ENCODE measurements around the gene RNF146. TPM values are rescaled to one million over a fixed set of nuclear protein-coding genes. Genes with fewer than 3 reads are reported as not detected.
"Not testable (repeated sequence)": the region's sequence is repeated elsewhere in the genome, so short reads cannot be mapped to it uniquely, and the experiment has no call there.

RNF146 gene
- total RNA-seq, 1 donor from 2014 or later, result 45.5 TPM

GRCh38 chr6:127305741-127306140, 39.1 kb downstream of the RNF146 start:
- Mint-ChIP-seq H3K4me1 (peaks cover 7% of the 10 kb centered on the region), H3K27ac (no peak overlapping the region), H3K4me3 (no peak overlapping the region), H3K36me3 (peaks cover 58% of the 10 kb centered on the region), H3K27me3 (ENCODE audit: low read depth) (no peaks in the 10 kb centered on the region), H3K9me3 (peaks cover 52% of the 10 kb centered on the region)
- DNase-seq (ENCODE audit: low spot score in 2 of 2, unreplicated experiment in 2 of 2), result no peak
- TF ChIP-seq CTCF (IDR thresholded peaks at IDR 0.05; ENCODE audit: unreplicated experiment), result no peak

DNA sequence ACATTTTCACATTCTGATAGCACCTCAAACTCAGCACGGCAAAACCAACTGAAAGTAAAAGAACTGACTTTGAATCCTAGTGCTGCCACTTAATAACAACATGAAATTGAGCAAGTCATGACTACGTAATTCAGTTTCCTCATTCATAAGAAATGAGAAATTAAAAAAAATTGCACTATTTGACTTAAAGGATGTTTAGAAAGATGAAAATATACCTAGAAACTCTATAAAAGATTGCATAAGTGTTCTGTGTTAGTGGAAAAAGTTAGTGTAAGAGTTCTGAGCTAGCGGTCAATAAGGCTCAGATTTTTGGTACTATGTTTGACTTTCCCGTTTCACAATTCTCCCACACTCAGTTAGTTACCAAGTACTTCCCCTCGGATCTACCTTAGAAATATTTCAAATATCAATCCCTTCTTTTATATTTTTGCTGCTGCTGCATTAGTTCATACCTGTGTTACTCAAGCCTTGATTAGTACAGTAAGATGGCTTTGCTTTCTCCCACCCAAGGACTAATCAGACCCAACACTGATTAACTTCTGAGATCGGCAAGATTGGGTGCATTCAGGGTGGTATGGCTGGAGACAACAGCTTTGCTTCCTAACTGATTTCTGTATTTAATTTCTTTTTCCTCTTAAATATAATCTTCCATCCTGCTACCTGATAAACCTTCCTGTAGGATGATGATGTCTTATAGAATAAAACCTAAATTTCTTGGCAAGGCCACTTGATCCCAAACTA, 50.9 kb downstream of the RNF146 start:
- Mint-ChIP-seq H3K9me3 (no peaks in the 10 kb centered on the region), H3K36me3 (peaks cover 11% of the 10 kb centered on the region), H3K4me3 (no peak overlapping the region), H3K27me3 (ENCODE audit: low read depth) (no peaks in the 10 kb centered on the region), H3K4me1 (no peaks in the 10 kb centered on the region), H3K27ac (no peak overlapping the region)
- DNase-seq (ENCODE audit: low spot score in 2 of 2, unreplicated experiment in 2 of 2), result no peak
- TF ChIP-seq CTCF (IDR thresholded peaks at IDR 0.05; ENCODE audit: unreplicated experiment), result no peak

DNA sequence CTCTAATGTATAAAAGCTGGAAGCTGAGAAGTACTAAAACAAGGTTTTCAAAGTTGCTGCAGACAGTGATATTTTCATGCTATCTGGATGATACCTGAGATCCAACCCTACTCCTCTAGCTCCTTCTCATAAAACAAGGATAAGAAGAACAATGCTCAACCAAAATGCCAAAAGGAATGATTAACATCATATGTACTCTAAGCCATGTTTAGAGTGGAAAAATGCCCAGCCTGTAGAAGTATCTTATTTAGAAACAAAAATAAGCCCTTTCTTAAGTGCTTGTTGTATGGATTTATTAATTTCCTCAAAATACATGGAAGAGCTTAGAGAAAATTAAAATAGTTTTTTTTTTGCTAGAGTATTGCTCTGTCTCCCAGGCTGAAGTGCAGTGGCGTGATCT, 53.0 kb downstream of the RNF146 start:
- no peak for DNase-seq (ENCODE audit: low spot score in 2 of 2, unreplicated experiment in 2 of 2)
- Mint-ChIP-seq H3K27me3 (ENCODE audit: low read depth) (no peaks in the 10 kb centered on the region), H3K4me1 (no peaks in the 10 kb centered on the region), H3K36me3 (peaks cover 5% of the 10 kb centered on the region), H3K9me3 (no peaks in the 10 kb centered on the region), H3K4me3 (no peak overlapping the region), H3K27ac (no peak overlapping the region)
- TF ChIP-seq CTCF (IDR thresholded peaks at IDR 0.05; ENCODE audit: unreplicated experiment), result no peak

- no peaks in the 10 kb centered on the region for H3K9me3 Mint-ChIP-seq
- H3K4me1 Mint-ChIP-seq, result no peaks in the 10 kb centered on the region
- peaks cover 18% of the 10 kb centered on the region for H3K36me3 Mint-ChIP-seq
- no peak overlapping the region for H3K4me3 Mint-ChIP-seq
- no peak for DNase-seq (ENCODE audit: low spot score in 2 of 2, unreplicated experiment in 2 of 2)
- TF ChIP-seq CTCF (IDR thresholded peaks at IDR 0.05; ENCODE audit: unreplicated experiment), result no peak
- H3K27me3 Mint-ChIP-seq (ENCODE audit: low read depth), result no peaks in the 10 kb centered on the region
- H3K27ac Mint-ChIP-seq, result no peak overlapping the region
These were observed 61.5 kb downstream of the RNF146 start for GRCh38 chr6:127328043-127328609.

DNA sequence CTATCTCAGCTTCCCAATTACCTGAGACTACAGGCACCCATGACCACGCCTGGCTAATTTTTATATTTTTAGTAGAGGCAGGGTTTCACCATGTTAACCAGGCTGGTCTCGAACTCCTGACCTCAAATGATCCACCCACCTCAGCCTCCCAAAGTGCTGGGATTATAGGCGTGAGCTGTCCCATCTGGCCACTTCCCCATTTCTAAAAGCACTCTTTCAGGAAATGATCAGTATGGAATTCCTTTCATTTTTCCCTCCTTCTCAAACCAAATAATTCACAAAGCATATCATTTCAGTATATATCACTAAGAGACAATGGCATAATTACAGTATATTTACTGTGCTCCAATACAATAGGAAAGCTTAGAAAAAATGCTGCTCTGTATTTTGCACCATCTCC, 64.6 kb downstream of the RNF146 start:
- not testable (repeated sequence) for H3K36me3 Mint-ChIP-seq; H3K4me1 Mint-ChIP-seq; H3K9me3 Mint-ChIP-seq; H3K27me3 Mint-ChIP-seq (ENCODE audit: low read depth); H3K27ac Mint-ChIP-seq; H3K4me3 Mint-ChIP-seq; DNase-seq (ENCODE audit: low spot score in 2 of 2, unreplicated experiment in 2 of 2)

- DNase-seq (ENCODE audit: low spot score in 2 of 2, unreplicated experiment in 2 of 2), result no peak
- H3K27me3 Mint-ChIP-seq (ENCODE audit: low read depth), result no peaks in the 10 kb centered on the region
- no peak overlapping the region for H3K27ac Mint-ChIP-seq
- H3K9me3 Mint-ChIP-seq, result no peaks in the 10 kb centered on the region
- TF ChIP-seq CTCF (IDR thresholded peaks at IDR 0.05; ENCODE audit: unreplicated experiment), result no peak
- peaks cover 11% of the 10 kb centered on the region for H3K4me1 Mint-ChIP-seq
- peaks cover 6% of the 10 kb centered on the region for H3K36me3 Mint-ChIP-seq
- no peak overlapping the region for H3K4me3 Mint-ChIP-seq
These were observed 65.8 kb downstream of the RNF146 start for GRCh38 chr6:127332383-127332961.
